Hippocampal formation (tissue), 2 donors: ENCODE measurements around the gene SEC24A.
"Not testable (repeated sequence)": the region's sequence is repeated elsewhere in the genome, so short reads cannot be mapped to it uniquely, and the experiment has no call there.

Source experiments
- DNase-seq, 2 donors: peaks; one replicate each; lab custom pipeline; 2025; lab: John Stamatoyannopoulos, UW

Gene SEC24A

DNA sequence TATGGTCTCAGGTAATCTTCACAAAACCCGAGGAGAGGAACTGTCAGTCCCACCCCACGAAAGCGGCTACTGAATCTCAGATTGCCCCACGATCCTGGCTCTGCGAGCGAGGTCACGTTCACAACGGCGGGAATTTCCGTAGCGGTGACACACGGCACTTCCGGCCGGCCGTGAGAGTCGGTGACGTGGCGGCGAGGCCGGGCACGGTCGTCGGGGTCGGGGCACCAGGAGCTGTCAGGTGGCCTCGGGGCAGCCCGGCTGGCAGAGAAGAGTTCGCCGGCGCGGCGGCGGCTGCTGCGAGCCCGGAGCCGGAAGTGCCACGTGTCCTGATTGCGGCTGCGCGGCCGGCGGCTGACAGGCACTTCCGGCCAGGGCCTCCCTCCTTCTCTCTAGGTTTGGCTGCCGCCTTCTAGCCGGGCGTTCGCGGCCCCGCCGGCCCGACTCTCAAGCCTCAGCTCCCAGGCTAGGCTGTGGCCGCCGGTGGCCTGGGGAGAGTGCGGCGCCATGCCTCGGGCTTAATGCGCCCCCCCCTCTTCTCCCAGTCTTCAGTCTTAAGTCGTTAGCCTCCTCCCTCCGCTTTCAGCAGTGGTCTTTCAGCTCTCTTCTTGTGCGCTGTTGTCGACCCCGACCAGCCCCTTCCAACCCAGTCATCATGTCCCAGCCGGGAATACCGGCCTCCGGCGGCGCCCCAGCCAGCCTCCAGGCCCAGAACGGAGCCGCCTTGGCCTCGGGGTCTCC is at the start of gene SEC24A:
SEC24A (plus strand) TSS at position 361 of the 738 bp plus-strand sequence; CDS start at position 653, 292 bp downstream.
- peak; percentile 65 to 77 for DNase-seq

DNA sequence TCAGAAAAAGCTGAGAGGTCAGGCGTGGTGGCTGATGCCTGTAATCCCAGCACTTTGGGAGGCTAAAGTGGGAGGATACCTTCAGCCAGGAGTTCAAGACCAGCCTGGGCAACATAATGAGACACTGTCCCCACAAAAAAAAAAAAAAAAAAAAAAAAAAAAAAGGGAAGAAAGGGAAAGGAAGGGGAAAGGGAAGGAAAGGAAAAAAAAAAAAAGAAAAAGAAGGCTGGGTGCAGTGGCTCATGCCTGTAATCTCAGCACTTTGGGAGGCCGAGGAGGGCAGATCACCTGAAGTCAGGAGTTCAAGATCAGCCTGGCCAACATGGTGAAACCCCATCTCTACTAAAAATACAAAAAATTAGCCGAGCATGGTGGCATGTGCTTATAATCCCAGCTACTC is 48.8 kb upstream of the SEC24A start:
- DNase-seq = not testable (repeated sequence)

DNA sequence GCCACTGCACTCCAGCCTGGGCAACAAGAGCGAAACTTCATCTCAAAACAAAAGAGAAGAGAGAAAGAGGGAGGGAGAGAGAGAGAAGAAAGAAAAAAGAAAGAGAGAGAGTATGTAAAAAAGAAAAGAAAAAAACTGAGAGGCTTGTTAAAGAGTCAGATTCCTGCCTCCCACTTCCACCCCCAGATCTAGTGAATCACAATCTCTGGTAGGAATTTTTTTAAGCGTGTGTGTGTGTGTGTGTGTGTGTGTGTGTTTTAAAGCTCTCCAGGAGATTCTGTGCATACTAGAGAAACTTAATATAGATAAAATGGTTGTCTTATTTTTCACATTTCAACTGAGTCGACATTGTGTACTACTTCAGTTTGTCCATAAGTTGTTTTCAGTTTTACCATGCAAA is 48.0 kb upstream of the SEC24A start:
- no peak for DNase-seq

DNA sequence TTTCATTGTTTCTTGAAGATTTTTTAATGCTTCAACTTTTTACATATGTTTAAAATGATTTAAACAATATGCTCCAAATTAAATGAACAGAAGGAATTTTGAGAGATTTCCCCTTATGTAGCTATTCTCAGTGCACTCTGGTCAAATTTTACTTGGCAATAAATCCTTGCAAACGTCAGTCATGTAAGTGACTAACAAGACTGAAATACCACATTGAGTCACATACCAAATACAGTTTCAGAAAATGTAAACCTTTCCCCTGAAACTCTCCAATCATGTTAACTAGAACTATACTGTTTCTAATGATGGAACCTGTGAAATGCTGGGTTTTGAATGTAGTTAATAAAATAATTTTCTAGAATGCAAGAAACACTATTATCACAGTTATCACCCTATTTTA is 45.5 kb upstream of the SEC24A start:
- no peak for DNase-seq

DNA sequence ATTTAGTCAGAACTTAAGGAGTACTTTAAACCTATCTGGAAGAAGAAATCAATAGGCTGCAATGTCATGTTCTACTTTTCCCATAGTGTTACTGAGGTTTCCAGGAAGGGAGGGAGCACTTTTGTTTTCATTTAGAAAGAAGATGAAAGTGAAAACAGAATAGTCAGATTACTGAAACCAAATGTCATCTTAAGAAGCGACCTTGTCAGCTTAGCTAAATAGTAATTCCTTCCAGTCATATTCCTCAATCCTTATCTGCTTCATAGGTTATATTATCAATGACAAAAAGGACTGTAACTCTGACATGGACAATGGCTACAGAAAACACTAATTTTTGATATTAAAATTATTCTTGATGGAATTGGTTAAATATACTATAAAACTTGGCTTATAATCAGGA is 43.7 kb upstream of the SEC24A start:
- no peak for DNase-seq

DNA sequence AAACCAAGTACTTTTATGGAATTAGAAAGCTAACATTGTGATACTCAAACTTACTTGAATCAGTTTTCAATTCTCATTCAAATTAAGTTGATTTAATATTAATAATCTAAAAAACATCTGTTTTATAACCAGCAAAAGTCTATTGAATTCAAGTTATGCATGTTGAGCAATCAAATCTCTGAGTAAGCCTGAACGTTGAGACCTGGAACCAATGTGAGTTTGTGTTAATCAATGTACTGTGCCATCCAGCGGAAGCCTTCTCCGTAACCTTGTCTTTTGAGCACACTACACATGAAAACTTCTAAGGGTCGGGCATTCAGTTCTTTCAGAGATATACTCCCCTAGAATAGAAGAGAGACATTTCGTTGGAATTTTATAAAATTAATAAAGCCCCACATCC is 41.9 kb upstream of the SEC24A start:
- no peak for DNase-seq

DNA sequence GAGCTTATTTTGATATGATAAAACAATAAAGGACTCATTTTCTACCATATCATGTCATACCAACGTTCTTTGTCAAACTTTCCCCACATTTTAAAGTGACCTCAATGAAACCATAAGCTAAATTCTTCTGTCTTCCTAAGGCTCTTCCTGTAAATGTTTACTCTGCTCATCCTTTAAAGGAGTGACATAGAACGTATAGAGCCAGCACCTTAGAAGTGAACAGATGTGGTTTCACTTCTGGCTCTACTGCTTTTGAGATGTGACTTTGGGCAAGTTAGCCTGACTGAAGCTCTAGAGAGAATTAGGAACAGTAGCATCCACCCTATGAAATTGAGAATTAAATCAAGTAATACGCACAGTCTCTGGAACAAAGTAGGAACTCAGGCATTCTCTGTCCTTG is 40.0 kb upstream of the SEC24A start:
- no peak for DNase-seq

DNA sequence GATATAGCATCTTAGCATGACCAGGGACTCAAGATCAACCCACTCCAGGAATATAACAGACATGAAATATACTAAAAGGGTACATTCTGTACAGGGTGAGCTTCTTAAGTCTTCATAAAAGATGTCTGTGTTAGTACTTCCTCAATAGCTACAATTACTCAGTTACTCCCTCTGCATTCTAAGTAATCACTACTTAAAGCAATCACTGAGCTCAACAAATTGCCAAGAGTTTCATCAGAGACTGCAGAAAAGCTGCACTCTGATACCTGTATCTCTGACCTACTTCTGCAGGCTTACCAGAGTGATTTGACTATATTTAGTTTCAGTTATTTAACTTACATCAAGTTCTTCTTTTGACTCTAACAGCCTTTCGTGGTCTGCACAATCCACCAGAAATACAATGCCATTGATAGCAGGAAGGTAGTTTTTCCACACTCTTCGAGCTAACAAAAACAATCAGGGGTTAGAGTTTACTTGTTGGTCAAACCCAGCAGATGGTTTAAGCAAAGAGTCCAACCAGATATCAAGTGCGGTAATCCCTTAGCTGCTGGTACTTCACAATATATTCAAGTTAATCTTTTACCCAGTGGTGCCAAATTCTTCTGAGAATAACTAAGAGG is 39.2 kb upstream of the SEC24A start:
- DNase-seq = no peak

DNA sequence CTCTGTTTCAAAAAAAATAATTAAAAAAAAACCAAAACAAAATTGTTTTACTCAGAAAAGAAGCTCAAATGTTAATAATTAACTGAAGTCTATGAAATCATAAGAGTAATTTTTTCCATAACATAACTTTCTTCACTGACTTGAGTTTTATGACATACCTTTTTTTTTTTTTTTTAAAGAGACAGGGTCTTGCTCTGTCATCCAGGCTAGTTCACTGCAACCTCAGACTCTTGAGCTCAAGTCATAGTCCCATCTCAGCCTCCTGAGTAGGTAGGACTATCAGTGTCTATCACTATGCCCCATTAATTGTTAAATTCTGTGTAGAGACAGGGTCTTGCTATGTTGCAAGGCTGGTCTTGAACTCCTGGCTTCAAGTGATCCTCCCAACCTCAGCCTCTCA is 37.9 kb upstream of the SEC24A start:
- no peak for DNase-seq

DNA sequence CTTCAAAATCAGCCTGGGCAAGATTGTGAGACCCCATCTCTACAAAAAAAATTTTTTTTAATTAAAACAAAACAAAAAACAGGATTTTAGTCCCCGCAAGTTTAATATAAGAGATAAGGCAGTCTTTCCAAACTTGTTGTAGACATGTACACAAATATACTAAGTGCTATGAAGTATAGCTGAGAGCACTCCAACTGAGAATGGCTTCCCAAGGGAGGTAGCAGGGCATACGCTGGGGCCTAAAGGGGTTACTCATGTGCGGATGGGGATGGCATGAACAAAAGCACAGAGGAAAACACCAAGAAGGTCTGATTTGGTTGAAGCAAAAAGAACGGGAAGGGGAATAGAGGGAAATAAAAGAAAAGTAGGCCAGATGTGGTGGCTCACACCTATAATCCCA is 37.1 kb upstream of the SEC24A start:
- no peak for DNase-seq

DNA sequence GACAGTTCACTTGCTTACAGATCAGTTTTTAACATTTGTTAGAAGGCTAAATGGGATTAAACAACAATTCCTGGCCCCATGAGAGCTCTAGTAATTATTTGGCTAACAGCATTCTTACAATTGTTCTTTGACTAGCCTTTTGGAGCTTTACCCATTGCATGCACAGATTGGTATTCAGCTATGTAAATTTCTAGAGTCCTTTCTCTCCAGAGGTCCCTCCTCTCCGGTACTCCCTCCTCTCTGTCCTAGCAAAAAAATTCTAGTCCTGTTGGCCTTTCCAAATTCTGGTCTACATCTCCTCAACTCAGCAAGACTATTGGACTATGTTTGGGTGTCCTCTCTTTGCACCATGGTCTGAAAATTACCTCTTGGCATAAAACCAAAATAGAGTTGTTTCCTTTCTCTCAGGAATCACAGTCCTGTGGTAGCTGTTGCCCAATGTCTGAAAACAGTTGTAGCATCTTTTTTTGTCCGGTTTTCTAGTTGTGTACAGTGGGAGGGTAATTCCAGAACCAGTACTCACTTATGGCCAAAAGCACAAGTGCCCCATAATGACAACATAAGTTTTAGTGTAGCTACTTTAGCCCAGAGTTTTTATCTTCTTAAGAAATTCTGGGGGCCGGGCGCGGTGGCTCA is 34.0 kb upstream of the SEC24A start:
- no peak for DNase-seq

DNA sequence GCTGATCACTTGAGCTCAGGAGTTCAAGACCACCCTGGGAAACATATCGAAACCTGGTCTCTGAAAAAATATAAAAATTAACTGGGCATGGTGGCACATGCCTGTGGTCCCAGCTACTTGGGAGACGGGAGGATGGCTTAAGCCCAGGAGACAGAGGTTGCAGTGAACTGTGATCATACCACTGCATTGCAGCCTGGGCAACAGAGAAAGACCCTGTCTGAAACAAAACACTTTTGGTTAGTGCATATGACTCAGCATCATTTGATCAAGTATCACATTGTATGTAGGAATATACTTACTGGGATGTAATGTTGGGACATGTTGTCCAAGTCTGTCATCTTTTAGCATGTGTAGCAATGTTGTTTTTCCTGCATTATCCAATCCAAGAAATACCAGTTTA is 28.0 kb upstream of the SEC24A start:
- DNase-seq = no peak

DNA sequence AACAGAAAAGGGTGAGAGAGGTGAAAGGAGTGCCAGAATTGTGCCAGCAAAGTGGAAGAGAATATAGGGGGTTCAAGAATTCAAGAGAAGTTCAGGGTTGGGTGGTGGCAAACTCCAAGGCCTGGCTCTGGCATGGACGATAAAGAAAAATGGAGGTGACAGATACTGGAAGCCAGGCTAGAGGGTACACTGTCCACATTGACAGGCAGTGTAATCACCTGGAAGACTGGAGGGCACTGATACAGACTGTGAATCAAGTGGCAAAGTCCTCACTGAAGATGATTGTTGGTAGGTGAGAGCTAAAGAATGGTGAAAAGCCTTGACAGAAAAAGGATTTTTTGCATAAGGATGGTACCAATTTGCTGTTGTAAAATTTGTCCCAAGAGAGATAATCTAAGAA is 23.0 kb upstream of the SEC24A start:
- DNase-seq = no peak

DNA sequence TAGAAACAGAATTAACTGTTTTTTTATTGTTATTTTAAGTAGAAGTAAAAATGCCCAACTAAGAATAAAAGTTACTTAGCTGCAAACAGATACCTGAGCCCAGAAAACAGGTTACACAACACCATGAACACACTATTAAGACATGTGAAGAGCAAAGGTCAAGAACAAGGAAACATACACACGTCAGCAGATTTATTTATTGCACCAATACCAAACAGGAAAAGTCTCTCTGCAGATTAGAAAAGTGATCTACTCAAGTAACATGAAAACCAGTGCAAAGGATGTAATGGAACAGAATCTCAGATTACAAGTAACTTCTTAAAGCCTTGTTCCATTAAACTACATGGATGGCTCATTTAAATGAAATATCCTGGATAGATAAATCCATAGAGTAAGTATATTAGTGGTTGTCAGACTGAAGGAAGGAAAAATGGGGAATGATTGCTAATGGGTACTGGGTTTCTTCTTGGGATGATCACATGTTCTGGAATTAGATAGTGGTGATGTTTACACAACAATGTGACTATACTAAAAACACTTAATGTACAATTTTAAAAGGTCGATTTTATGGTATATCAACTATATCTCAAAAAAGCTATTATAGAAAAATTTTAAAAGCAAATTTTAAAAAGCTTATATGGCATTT is 22.1 kb upstream of the SEC24A start:
- DNase-seq = no peak

DNA sequence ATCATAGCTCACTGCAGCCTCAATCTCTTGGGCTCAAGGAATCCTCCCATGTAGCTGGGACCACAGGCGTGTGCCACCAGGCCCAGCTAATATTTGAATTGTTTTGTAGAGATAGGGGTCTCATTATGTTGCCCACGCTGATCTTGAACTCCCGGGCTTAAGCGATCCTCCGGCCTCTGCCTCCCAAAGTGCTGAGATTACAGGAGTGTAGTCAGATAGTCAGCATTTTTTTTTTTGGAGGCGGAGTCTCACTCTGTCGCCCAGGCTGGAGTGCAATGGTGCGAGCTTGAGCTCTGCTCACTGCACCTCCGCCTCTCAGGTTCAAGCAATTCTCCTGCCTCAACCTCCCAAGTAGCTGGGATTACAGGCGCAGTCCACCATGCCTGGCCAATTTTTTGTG is 14.4 kb upstream of the SEC24A start:
- DNase-seq = no peak

DNA sequence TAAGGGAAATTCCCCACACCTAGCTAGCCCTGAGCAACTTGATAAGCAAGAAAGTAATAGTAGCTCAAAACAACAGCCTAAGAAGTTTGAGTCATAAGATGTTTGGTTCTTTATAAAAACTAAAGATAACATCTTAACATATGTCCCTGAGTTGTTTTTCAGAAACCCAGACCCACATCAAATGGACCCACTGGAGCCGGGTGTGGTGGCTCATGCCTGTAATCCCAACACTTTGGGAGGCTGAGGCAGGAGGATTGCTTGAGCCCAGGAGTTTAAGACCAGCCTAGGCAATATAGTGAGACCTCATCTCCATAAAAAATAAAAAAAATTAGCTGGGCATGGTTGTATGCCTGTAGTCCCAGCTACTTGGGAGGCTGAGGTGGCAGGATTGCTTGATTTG is 13.2 kb upstream of the SEC24A start:
- DNase-seq = not testable (repeated sequence)

DNA sequence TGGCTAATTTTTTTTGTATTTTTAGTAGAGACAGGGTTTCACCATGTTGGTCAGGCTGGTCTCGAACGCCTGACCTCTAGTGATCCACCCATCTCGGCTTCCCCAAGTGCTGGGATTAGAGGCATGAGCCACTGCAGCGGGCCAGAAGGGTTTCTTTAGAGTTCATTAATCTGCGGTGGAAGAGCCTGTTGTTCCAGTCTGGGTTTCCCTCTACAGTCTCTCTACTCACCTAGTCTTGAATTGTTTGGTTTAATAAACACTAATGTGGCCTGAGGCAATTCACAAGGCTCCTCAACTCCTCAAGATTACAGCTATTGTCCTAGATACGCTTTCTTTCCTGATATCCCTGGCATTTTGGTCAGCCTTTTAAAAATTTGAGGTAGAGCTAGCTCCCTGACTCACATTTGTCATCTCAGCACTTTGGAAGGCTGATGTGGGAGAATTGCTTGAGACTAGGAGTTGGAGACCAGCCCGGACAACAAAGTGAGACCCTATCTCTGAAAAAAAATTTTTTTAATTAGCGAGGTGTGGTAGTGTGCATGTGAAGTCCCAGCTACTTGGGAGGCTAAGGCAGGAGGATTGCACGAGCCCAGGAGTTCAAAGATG is 11.4 kb upstream of the SEC24A start:
- no peak for DNase-seq

DNA sequence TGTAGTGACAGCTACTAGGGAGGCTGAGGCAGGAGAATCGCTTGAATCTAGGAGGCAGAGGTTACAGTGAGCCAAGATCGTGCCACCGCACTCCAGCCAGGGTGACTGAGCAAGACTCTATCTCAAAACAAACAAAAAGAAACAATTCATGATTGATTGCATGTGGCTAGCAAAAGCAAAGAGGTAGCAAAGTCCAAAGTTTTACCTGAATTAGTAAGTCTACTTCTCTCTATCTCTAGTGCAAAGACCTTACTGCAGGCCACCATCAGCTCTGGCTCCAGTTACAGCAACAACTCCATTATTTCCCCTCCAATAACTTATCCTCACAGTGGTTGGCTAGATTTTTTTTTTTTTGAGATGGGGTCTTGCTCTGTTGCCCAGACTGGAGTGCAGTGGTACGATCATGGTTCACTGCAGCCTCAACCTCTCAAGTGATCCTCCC is 9.8 kb upstream of the SEC24A start:
- DNase-seq = no peak

DNA sequence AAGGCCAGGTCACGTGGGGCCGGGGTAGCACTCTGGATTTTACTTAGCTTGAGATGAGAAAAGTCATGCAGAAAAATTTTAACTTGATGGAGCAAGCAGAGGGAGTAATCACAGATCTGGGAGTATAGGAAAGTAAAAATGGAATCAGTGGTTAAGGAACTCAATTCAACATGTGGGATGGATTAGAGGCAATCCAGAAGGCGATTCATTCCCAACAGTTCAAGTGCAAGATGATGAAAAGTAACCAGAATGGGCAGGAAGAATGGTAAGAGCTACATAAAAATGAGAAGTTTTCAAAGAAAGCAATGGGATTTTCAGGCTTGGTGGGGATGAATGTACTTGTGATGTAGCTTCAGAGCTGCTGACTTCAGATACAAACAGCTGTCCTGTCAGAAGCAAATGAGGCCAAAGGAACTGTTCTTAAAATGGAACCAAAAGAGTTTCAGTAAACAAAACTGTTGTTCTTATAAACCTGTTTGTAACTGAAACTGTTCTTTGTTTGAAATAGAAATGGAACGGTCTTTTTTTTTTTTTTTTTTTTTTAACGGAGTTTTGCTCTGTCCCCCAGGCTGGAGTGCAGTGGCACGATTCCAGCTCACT is 5.6 kb upstream of the SEC24A start:
- no peak for DNase-seq

DNA sequence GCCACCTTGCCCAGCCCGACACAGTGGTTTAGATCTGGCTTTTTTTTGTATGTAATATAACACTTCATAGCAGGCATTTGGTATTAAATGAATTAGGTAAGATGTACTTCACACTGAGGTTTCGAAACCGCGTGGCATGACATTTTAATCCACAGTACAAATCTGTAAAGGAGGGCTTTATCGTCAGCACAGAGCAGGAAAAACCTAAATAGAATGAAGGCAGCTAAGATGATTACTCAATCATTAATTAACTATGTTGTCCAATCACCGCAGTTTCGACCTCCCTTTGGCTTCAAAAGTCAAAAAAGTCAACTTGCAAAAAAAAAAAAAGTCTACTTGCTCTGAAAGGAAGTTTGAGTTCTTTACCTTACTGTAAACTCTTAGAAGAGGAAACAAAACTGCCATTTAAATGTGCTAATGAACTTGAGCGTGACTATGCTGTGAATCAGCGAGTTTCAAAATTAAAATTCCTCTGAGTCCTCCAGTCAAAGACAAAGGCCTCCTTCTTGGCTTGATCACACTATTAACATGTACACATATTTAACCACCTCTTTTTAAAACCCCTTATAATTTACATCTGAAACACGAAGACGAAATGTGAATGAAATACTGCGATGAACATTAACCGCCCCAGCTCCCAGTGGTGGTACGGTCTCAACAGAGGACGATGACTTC is 698 bp upstream of the SEC24A start:
- peak in 1 of 2 donors; percentile 25 for DNase-seq

DNA sequence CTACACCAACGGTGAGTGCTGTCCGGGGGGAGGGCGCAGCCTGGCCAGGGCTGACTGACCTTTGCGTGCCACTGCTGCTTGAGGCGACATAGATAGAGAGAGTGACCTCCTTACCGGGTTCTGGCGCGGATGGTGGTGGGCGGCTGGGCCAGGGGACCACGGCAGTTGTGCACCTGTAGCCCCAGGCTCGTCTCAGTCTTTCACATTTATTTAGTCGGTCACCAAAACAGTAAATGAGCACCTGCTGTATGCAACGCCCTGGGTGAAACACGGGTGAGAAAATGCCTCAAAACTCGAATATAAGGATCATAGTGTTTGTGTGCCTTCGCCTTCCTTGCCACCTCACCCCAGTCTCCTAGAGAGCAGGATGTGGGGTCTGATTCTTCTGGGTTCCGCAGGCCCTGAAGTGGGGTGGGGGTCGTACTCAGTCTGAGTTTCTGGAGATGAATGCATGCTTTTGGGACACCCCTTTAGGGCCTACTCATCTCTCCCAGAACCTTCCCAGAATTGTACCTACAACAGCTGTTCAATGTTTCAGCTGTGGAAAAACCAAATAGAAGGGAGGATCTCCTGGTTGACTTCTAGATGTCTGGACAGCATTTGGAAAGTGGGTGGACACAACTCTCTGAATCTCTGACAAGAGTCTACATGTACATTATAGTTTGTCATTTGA is 714 bp downstream of the SEC24A start:
- DNase-seq = no peak
